ENCODE data around the gene RTF1.
"Not testable (repeated sequence)": the region's sequence is repeated elsewhere in the genome, so short reads cannot be mapped to it uniquely, and the experiment has no call there.

The RTF1 gene

GRCh38 chr15:41438206-41438605 is 21.3 kb downstream of the RTF1 start:
- no peak for DNase-seq

GRCh38 chr15:41438745-41439144 is 21.9 kb downstream of the RTF1 start:
- not testable (repeated sequence) for DNase-seq

GRCh38 chr15:41443275-41443674 is 26.4 kb downstream of the RTF1 start:
- no peak for DNase-seq

- no peak for DNase-seq
Measured at GRCh38 chr15:41445399-41445798, 28.5 kb downstream of the RTF1 start.

- DNase-seq = no peak
Measured at GRCh38 chr15:41462084-41462795, 45.3 kb downstream of the RTF1 start.

GRCh38 chr15:41464889-41465580 is 48.1 kb downstream of the RTF1 start:
- DNase-seq = no peak

GRCh38 chr15:41465822-41466421 is 49.0 kb downstream of the RTF1 start:
- DNase-seq = no peak

GRCh38 chr15:41466711-41467110 is 49.8 kb downstream of the RTF1 start:
- no peak for DNase-seq

- DNase-seq = not testable (repeated sequence)
Measured at GRCh38 chr15:41469644-41470043, 52.7 kb downstream of the RTF1 start.

- DNase-seq = no peak
Measured at GRCh38 chr15:41473418-41473817, 56.5 kb downstream of the RTF1 start.

- DNase-seq = no peak
Measured at GRCh38 chr15:41474436-41474835, 57.5 kb downstream of the RTF1 start.

- no peak for DNase-seq
Measured at GRCh38 chr15:41474941-41475340, 58.0 kb downstream of the RTF1 start.

GRCh38 chr15:41476416-41477048 is 59.6 kb downstream of the RTF1 start:
- no peak for DNase-seq

- no peak for DNase-seq
Measured at GRCh38 chr15:41480396-41481140, 63.7 kb downstream of the RTF1 start.

- no peak for DNase-seq
Measured at GRCh38 chr15:41482110-41482877, 65.4 kb downstream of the RTF1 start.

GRCh38 chr15:41483115-41483514 is 66.2 kb downstream of the RTF1 start:
- DNase-seq = peak; percentile 55

GRCh38 chr15:41483519-41483918 is 66.6 kb downstream of the RTF1 start:
- peak; percentile 34 for DNase-seq

GRCh38 chr15:41484937-41485625 is 68.2 kb downstream of the RTF1 start:
- no peak for DNase-seq

- no peak for DNase-seq
Measured at GRCh38 chr15:41486286-41486685, 69.4 kb downstream of the RTF1 start.

GRCh38 chr15:41487381-41487780 is 70.5 kb downstream of the RTF1 start:
- no peak for DNase-seq

GRCh38 chr15:41487802-41488201 is 70.9 kb downstream of the RTF1 start:
- peak; percentile 70 for DNase-seq
